ENCODE results near the gene MED26. TPM values are rescaled to one million over a fixed set of nuclear protein-coding genes. Genes with fewer than 3 reads are reported as not detected.
A peak's percentile ranks its signal among the peaks of the same experiment; 100 is the strongest.

The MED26 gene
- total and polyA plus RNA-seq, 2 of the 13 experiments (the other 11 are each of a cell fraction or from before 2014, with no cell fraction given) = 3.5 to 3.8 TPM

- TF ChIP-seq HMGXB4 (CRISPR knock-in tag; IDR thresholded peaks at IDR 0.05; ENCODE audit: borderline replicate concordance in 1 of 2, low read depth in 1 of 2) (peak; percentile 60 to 72; a peak in 2 of 4 replicates), PLSCR1 (CRISPR knock-in tag; IDR thresholded peaks at IDR 0.05; ENCODE audit: borderline replicate concordance) (no peak), ZEB1 (IDR thresholded peaks at IDR 0.05; ENCODE audit: insufficient replicate concordance, low read depth) (no peak), ZNF280B (CRISPR knock-in tag; IDR thresholded peaks at IDR 0.05; ENCODE audit: borderline replicate concordance) (0 out of 2 replicates have a peak, but pooled peaks have one; percentile 16), FOXO1 (CRISPR knock-in tag; IDR thresholded peaks at IDR 0.05) (peak; percentile 14; the same call in 1 of the 2 replicates), MAZ (IDR thresholded peaks at IDR 0.05; ENCODE audit: borderline replicate concordance, low read depth, low read length) (0 out of 2 replicates have a peak, but pooled peaks have one; percentile 25), MAZ (CRISPR knock-in tag; IDR thresholded peaks at IDR 0.05; ENCODE audit: low read depth) (no peak), THAP11 (CRISPR knock-in tag; IDR thresholded peaks at IDR 0.05) (peak; percentile 96), ZBTB34 (CRISPR knock-in tag; IDR thresholded peaks at IDR 0.05) (peak; percentile 39; the same call in 1 of the 2 replicates), DNMT3B (CRISPR knock-in tag; conservative IDR thresholded peaks at IDR 0.05) (0 out of 2 replicates have a peak, but pooled peaks have one; percentile 5), ARNT2 (CRISPR knock-in tag; IDR thresholded peaks at IDR 0.05; ENCODE audit: low read depth) (peak; percentile 84; the same call in 1 of the 2 replicates), ZNF263 (CRISPR knock-in tag; IDR thresholded peaks at IDR 0.05) (no peak), ELF1 (CRISPR knock-in tag; IDR thresholded peaks at IDR 0.05) (peak; percentile 98), KAT2B (IDR thresholded peaks at IDR 0.05; ENCODE audit: borderline replicate concordance, low read depth, low read length) (no peak), DRAP1 (CRISPR knock-in tag; IDR thresholded peaks at IDR 0.05) (peak; percentile 64; the same call in 1 of the 2 replicates), ZNF256 (CRISPR knock-in tag; conservative IDR thresholded peaks at IDR 0.05) (peak; percentile 90; the same call in 1 of the 2 replicates), HNRNPH1 (optimal IDR thresholded peaks at IDR 0.05; ENCODE audit: low read depth, low read length) (no peak), ZNF841 (CRISPR knock-in tag; IDR thresholded peaks at IDR 0.05; ENCODE audit: borderline replicate concordance) (no peak), ZNF510 (CRISPR knock-in tag; IDR thresholded peaks at IDR 0.05; ENCODE audit: low read depth) (0 out of 2 replicates have a peak, but pooled peaks have one; percentile 76), RFX3 (CRISPR knock-in tag; IDR thresholded peaks at IDR 0.05) (peak; percentile 88), ZNF251 (CRISPR knock-in tag; IDR thresholded peaks at IDR 0.05) (no peak), ZNF781 (CRISPR knock-in tag; IDR thresholded peaks at IDR 0.05; ENCODE audit: borderline replicate concordance, not compliant biosample characterization) (peak; percentile 27)
These were observed 85.7 kb downstream of the MED26 start, which contains the start of gene CHERP (continued) for GRCh38 chr19:16542045-16542909.
